Forelimb muscle (tissue), 1 donor: Measurements from ENCODE around the gene SP2. TPM values are rescaled to one million over a fixed set of nuclear protein-coding genes. Genes with fewer than 3 reads are reported as not detected.

Experiments used
- DNase-seq: peaks from one replicate; pipeline ENCODE4 v3.0.0-alpha.2; 2013; ENCODE audit warnings: low read depth
- polyA plus RNA-seq: library from polyadenylated mRNA; unstranded; fragments of 120-200 nt; gene quantifications from one replicate; pipeline ENCODE4 v1.2.1, GENCODE V29; 2013; ENCODE audit not compliant: insufficient read length

SP2 gene
- polyA plus RNA-seq, 1 donor, result 13.9 TPM

- peak; percentile 32 for DNase-seq
Observed at GRCh38 chr17:47889734-47890529, 6.1 kb upstream of the SP2 start.

GRCh38 chr17:47891545-47892088 lies 4.4 kb upstream of the SP2 start:
- DNase-seq, result no peak

GRCh38 chr17:47894498-47895346 lies 1.3 kb upstream of the SP2 start:
- no peak for DNase-seq

GRCh38 chr17:47895347-47895855 lies 635 bp upstream of the SP2 start:
- DNase-seq, result no peak

- DNase-seq, result no peak
Observed at GRCh38 chr17:47896672-47897490, 845 bp downstream of the SP2 start.

GRCh38 chr17:47897561-47897960 lies 1.5 kb downstream of the SP2 start:
- no peak for DNase-seq

- DNase-seq, result no peak
Observed at GRCh38 chr17:47898241-47898640, 2.2 kb downstream of the SP2 start.

- no peak for DNase-seq
Observed at GRCh38 chr17:47899643-47900042, 3.6 kb downstream of the SP2 start.

- DNase-seq, result no peak
Observed at GRCh38 chr17:47901423-47901822, 5.4 kb downstream of the SP2 start.

- DNase-seq, result no peak
Observed at GRCh38 chr17:47902039-47902744, 6.2 kb downstream of the SP2 start.

- DNase-seq, result no peak
Observed at GRCh38 chr17:47905221-47905733, 9.2 kb downstream of the SP2 start.

- no peak for DNase-seq
Observed at GRCh38 chr17:47906443-47906842, 10.4 kb downstream of the SP2 start.

GRCh38 chr17:47907932-47908562 lies 12.0 kb downstream of the SP2 start:
- DNase-seq, result no peak

- no peak for DNase-seq
Observed at GRCh38 chr17:47913050-47913449, 17.0 kb downstream of the SP2 start.

- DNase-seq, result no peak
Observed at GRCh38 chr17:47914306-47914948, 18.4 kb downstream of the SP2 start.

- DNase-seq, result no peak
Observed at GRCh38 chr17:47915776-47916398, 19.9 kb downstream of the SP2 start.

- no peak for DNase-seq
Observed at GRCh38 chr17:47916489-47917208, 20.6 kb downstream of the SP2 start.

GRCh38 chr17:47917581-47917980 lies 21.5 kb downstream of the SP2 start:
- DNase-seq, result no peak

GRCh38 chr17:47918006-47918405 lies 22.0 kb downstream of the SP2 start:
- DNase-seq, result no peak
